ENCODE results near the gene TSPAN31.
"Not testable (repeated sequence)": the region's sequence is repeated elsewhere in the genome, so short reads cannot be mapped to it uniquely, and the experiment has no call there.

The TSPAN31 gene

GRCh38 chr12:57769594-57769993 lies 24.8 kb downstream of the TSPAN31 start:
- no peak for DNase-seq

- peak; percentile 42 to 65 (median 54) for DNase-seq
Measured at GRCh38 chr12:57770734-57771133, 25.9 kb downstream of the TSPAN31 start.

- DNase-seq, result peak; percentile 96 to 98 (median 96)
Measured at GRCh38 chr12:57771236-57771872, 26.5 kb downstream of the TSPAN31 start.

- DNase-seq, result peak; percentile 96 to 98 (median 97)
Measured at GRCh38 chr12:57771873-57772428, 27.1 kb downstream of the TSPAN31 start, which contains the start of gene METTL1. METTL1 (minus strand) TSS chr12:57772105; CDS start chr12:57772083, 22 bp downstream.

GRCh38 chr12:57772429-57773322 lies 27.8 kb downstream of the TSPAN31 start, which contains the start of gene EEF1AKMT3:
EEF1AKMT3 (plus strand) TSS chr12:57772614; CDS start chr12:57772725, 111 bp downstream.
- peak; percentile 60 to 80 (median 64) for DNase-seq

GRCh38 chr12:57774634-57775033 lies 29.8 kb downstream of the TSPAN31 start:
- not testable (repeated sequence) for DNase-seq

- DNase-seq, result no peak
Measured at GRCh38 chr12:57775044-57775443, 30.2 kb downstream of the TSPAN31 start.

- peak; percentile 63 to 69 (median 67) for DNase-seq
Measured at GRCh38 chr12:57775563-57776246, 30.9 kb downstream of the TSPAN31 start.

- DNase-seq, result no peak
Measured at GRCh38 chr12:57776247-57776587, 31.4 kb downstream of the TSPAN31 start.

- DNase-seq, result no peak
Measured at GRCh38 chr12:57777367-57777766, 32.5 kb downstream of the TSPAN31 start.

GRCh38 chr12:57777911-57778310 lies 33.1 kb downstream of the TSPAN31 start:
- DNase-seq, result no peak

- DNase-seq, result no peak
Measured at GRCh38 chr12:57779736-57780135, 34.9 kb downstream of the TSPAN31 start.

- DNase-seq, result no peak
Measured at GRCh38 chr12:57780284-57780897, 35.6 kb downstream of the TSPAN31 start.

GRCh38 chr12:57781244-57781643 lies 36.4 kb downstream of the TSPAN31 start:
- DNase-seq, result peak; percentile 28 to 50 (median 30)

- peak in 1 of 3 donors; percentile 30 for DNase-seq
Measured at GRCh38 chr12:57781801-57782200, 37.0 kb downstream of the TSPAN31 start.

GRCh38 chr12:57782243-57782607 lies 37.4 kb downstream of the TSPAN31 start:
- no peak for DNase-seq

GRCh38 chr12:57782608-57783465 lies 38.0 kb downstream of the TSPAN31 start, which contains the start of gene TSFM:
TSFM (plus strand) TSS chr12:57782787; CDS start chr12:57782802, 15 bp downstream.
- peak; percentile 98 to 99 (median 99) for DNase-seq

GRCh38 chr12:57783466-57783801 lies 38.6 kb downstream of the TSPAN31 start:
- DNase-seq, result no peak

GRCh38 chr12:57783861-57784260 lies 39.0 kb downstream of the TSPAN31 start:
- no peak for DNase-seq

GRCh38 chr12:57793920-57794319 lies 49.1 kb downstream of the TSPAN31 start:
- peak; percentile 60 to 89 (median 71) for DNase-seq

GRCh38 chr12:57795354-57795753 lies 50.5 kb downstream of the TSPAN31 start:
- peak in 2 of 3 donors; percentile 14 to 52 for DNase-seq
